CD4-positive, CD25-positive, alpha-beta regulatory T cell (primary cell): ENCODE measurements around the gene GLI3. TPM values are rescaled to one million over a fixed set of nuclear protein-coding genes. Genes with fewer than 3 reads are reported as not detected.

Experiments used
- ATAC-seq, 2 donors: fragments of 150-1000 bp; cut with Tn5 transposase; one replicate each; pipeline ENCODE4 v1.10.0; 2021; ENCODE audit warnings: low read depth in 2 of 2, moderate number of reproducible peaks in 2 of 2, moderate library complexity in 1 of 2
- DNase-seq, 3 donors: peaks; one replicate each; pipeline versions ENCODE4 v3.0.0 to v3.0.0-alpha.2; 2012 to 2022; ENCODE audit warnings: mixed read lengths in 1 of 3
- H3K27ac ChIP-seq: one replicate; pipeline ENCODE4 v1.7.0; 2013; ENCODE audit warnings: mild to moderate bottlenecking, low read length; ENCODE audit not compliant: insufficient read depth, poor library complexity, severe bottlenecking
- H3K27me3 ChIP-seq: one replicate; pipeline ENCODE4 v1.7.0; 2013; ENCODE audit warnings: low read length; ENCODE audit not compliant: control insufficient read depth, insufficient read depth
- H3K36me3 ChIP-seq: one replicate; pipeline ENCODE4 v1.7.0; 2013; ENCODE audit warnings: mild to moderate bottlenecking, low read length, moderate library complexity; ENCODE audit not compliant: control insufficient read depth, insufficient read depth
- H3K4me1 ChIP-seq: 2 replicates; pipeline ENCODE4 v1.7.0; 2013; ENCODE audit warnings: mild to moderate bottlenecking, low read length; ENCODE audit not compliant: insufficient read depth, control insufficient read depth, poor library complexity, severe bottlenecking
- H3K4me3 ChIP-seq: one replicate; pipeline ENCODE4 v1.7.0; 2013; ENCODE audit warnings: low read depth, mild to moderate bottlenecking, low read length, moderate library complexity
- H3K9me3 ChIP-seq, 2 experiments: 1 replicate in 1 of 2; 2 replicates in 1 of 2; pipeline ENCODE4 v1.7.0; 2013; ENCODE audit warnings: low read length in 2 of 2, mild to moderate bottlenecking in 1 of 2, moderate library complexity in 1 of 2; ENCODE audit not compliant: control insufficient read depth in 2 of 2
- H3K27ac Mint-ChIP-seq, 3 donors: one replicate each; pipeline ENCODE4 v1.8.0; 2020 to 2022; ENCODE audit warnings: mild to moderate bottlenecking in 3 of 3, mixed read lengths in 3 of 3, moderate library complexity in 2 of 3
- H3K27me3 Mint-ChIP-seq: one replicate; pipeline ENCODE4 v1.8.0; 2022; ENCODE audit warnings: mild to moderate bottlenecking, mixed read lengths
- H3K36me3 Mint-ChIP-seq: one replicate; pipeline ENCODE4 v1.8.0; 2020; ENCODE audit warnings: mixed read lengths
- H3K4me1 Mint-ChIP-seq, 4 donors: one replicate each; pipeline ENCODE4 v1.8.0; 2020 to 2022; ENCODE audit warnings: mixed read lengths in 4 of 4, mild to moderate bottlenecking in 1 of 4
- H3K4me3 Mint-ChIP-seq, 4 donors: one replicate each; pipeline ENCODE4 v1.8.0; 2020 to 2022; ENCODE audit warnings: mild to moderate bottlenecking in 4 of 4, mixed read lengths in 4 of 4, moderate library complexity in 3 of 4
- H3K9me3 Mint-ChIP-seq, 7 donors: one replicate each; pipeline ENCODE4 v1.8.0; 2020 to 2022; ENCODE audit warnings: mixed read lengths in 7 of 7, mild to moderate bottlenecking in 3 of 7, moderate library complexity in 2 of 7
- polyA plus RNA-seq, 4 donors: library from polyadenylated mRNA; unstranded; fragments of 300-500 nt; fragmentation: Illumina TruSeq; gene quantifications; one replicate each; pipeline ENCODE4 v1.2.3, GENCODE V29; 2021
- total RNA-seq: library from RNA; stranded (reverse); gene quantifications from one replicate; pipeline ENCODE4 v1.2.3, GENCODE V29; 2022

Gene GLI3
- not detected for total RNA-seq
- polyA plus RNA-seq = not detected

- no peak within 1 kb of the TSS for H3K27ac Mint-ChIP-seq
- Histone ChIP-seq H3K27ac (no peak within 1 kb of the TSS), H3K9me3 (no peaks in the 10 kb centered on the region), H3K36me3 (no peaks in the 10 kb centered on the region), H3K27me3 (peaks cover 32% of the 10 kb centered on the region), H3K4me1 (peaks cover 11% of the 10 kb centered on the region), H3K4me3 (no peak within 1 kb of the TSS)
- H3K36me3 Mint-ChIP-seq = no peaks in the 10 kb centered on the region
- no peak for ATAC-seq
- H3K4me1 Mint-ChIP-seq = peaks cover 0 to 15% (median 5%) of the 10 kb centered on the region in 4 donors
- peaks cover 0 to 4% (median 2%) of the 10 kb centered on the region in 7 donors for H3K9me3 Mint-ChIP-seq
- peaks cover 81% of the 10 kb centered on the region for H3K27me3 Mint-ChIP-seq
- H3K4me3 Mint-ChIP-seq = peak within 1 kb of the TSS in 3 of 4 donors; percentile 69 to 92 (median 79)
- peak in 1 of 3 donors; percentile 4 for DNase-seq
Observed at GRCh38 chr7:42236976-42237810, at the start of gene GLI3. Gene GLI3, minus strand, starts transcription at chr7:42237209. Its CDS starts 13,956 bp downstream, at chr7:42223253.

- Histone ChIP-seq H3K36me3 (no peaks in the 10 kb centered on the region), H3K27me3 (no peaks in the 10 kb centered on the region), H3K9me3 (no peaks in the 10 kb centered on the region), H3K27ac (no peak overlapping the region), H3K4me1 (no peaks in the 10 kb centered on the region), H3K4me3 (no peak overlapping the region)
- peaks cover 0 to 3% (median 0%) of the 10 kb centered on the region in 7 donors for H3K9me3 Mint-ChIP-seq
- DNase-seq = no peak
- H3K4me3 Mint-ChIP-seq = no peak overlapping the region
- no peaks in the 10 kb centered on the region for H3K36me3 Mint-ChIP-seq
- no peak overlapping the region for H3K27ac Mint-ChIP-seq
- H3K27me3 Mint-ChIP-seq = no peaks in the 10 kb centered on the region
- H3K4me1 Mint-ChIP-seq = no peaks in the 10 kb centered on the region
- no peak for ATAC-seq
Observed at GRCh38 chr7:42285383-42285824, 48.4 kb upstream of the GLI3 start.

GRCh38 chr7:42283553-42283952 lies 46.5 kb upstream of the GLI3 start:
- Histone ChIP-seq H3K9me3 (no peaks in the 10 kb centered on the region), H3K4me3 (no peak overlapping the region), H3K36me3 (no peaks in the 10 kb centered on the region), H3K27ac (no peak overlapping the region), H3K27me3 (no peaks in the 10 kb centered on the region), H3K4me1 (no peaks in the 10 kb centered on the region)
- H3K36me3 Mint-ChIP-seq = no peaks in the 10 kb centered on the region
- DNase-seq = no peak
- no peaks in the 10 kb centered on the region for H3K27me3 Mint-ChIP-seq
- H3K4me3 Mint-ChIP-seq = no peak overlapping the region
- H3K27ac Mint-ChIP-seq = no peak overlapping the region
- peaks cover 0 to 3% (median 0%) of the 10 kb centered on the region in 7 donors for H3K9me3 Mint-ChIP-seq
- H3K4me1 Mint-ChIP-seq = no peaks in the 10 kb centered on the region
- ATAC-seq = no peak

GRCh38 chr7:42278344-42278743 lies 41.3 kb upstream of the GLI3 start:
- ATAC-seq (no peak), DNase-seq (no peak)
- Mint-ChIP-seq H3K9me3 (peaks cover 0 to 3% (median 0%) of the 10 kb centered on the region in 7 donors), H3K4me1 (no peaks in the 10 kb centered on the region), H3K27me3 (no peaks in the 10 kb centered on the region), H3K36me3 (no peaks in the 10 kb centered on the region), H3K4me3 (no peak overlapping the region), H3K27ac (no peak overlapping the region)
- no peak overlapping the region for H3K27ac ChIP-seq
- H3K36me3 ChIP-seq = no peaks in the 10 kb centered on the region
- H3K4me1 ChIP-seq = no peaks in the 10 kb centered on the region
- no peaks in the 10 kb centered on the region for H3K9me3 ChIP-seq
- no peaks in the 10 kb centered on the region for H3K27me3 ChIP-seq
- H3K4me3 ChIP-seq = no peak overlapping the region

GRCh38 chr7:42274053-42274452 lies 37.0 kb upstream of the GLI3 start:
- no peak overlapping the region for H3K27ac Mint-ChIP-seq
- Histone ChIP-seq H3K9me3 (no peaks in the 10 kb centered on the region), H3K27ac (no peak overlapping the region), H3K27me3 (peaks cover 3% of the 10 kb centered on the region), H3K4me3 (no peak overlapping the region), H3K4me1 (no peaks in the 10 kb centered on the region), H3K36me3 (no peaks in the 10 kb centered on the region)
- H3K4me1 Mint-ChIP-seq = peaks cover 0 to 1% (median 0%) of the 10 kb centered on the region in 4 donors
- ATAC-seq = no peak
- H3K27me3 Mint-ChIP-seq = no peaks in the 10 kb centered on the region
- H3K9me3 Mint-ChIP-seq = peaks cover 0 to 3% (median 0%) of the 10 kb centered on the region in 7 donors
- DNase-seq = no peak
- H3K36me3 Mint-ChIP-seq = no peaks in the 10 kb centered on the region
- H3K4me3 Mint-ChIP-seq = no peak overlapping the region

- no peak overlapping the region for H3K4me3 Mint-ChIP-seq
- peaks cover 3% of the 10 kb centered on the region for H3K27me3 ChIP-seq
- peaks cover 0 to 2% (median 0%) of the 10 kb centered on the region in 4 donors for H3K4me1 Mint-ChIP-seq
- H3K36me3 Mint-ChIP-seq = no peaks in the 10 kb centered on the region
- H3K9me3 Mint-ChIP-seq = peaks cover 0 to 3% (median 0%) of the 10 kb centered on the region in 7 donors
- ATAC-seq = no peak
- H3K4me3 ChIP-seq = no peak overlapping the region
- H3K9me3 ChIP-seq = no peaks in the 10 kb centered on the region
- no peaks in the 10 kb centered on the region for H3K4me1 ChIP-seq
- H3K36me3 ChIP-seq = no peaks in the 10 kb centered on the region
- DNase-seq = no peak
- H3K27ac Mint-ChIP-seq = no peak overlapping the region
- H3K27me3 Mint-ChIP-seq = peaks cover 5% of the 10 kb centered on the region
- H3K27ac ChIP-seq = no peak overlapping the region
Observed at GRCh38 chr7:42272793-42273665, 36.0 kb upstream of the GLI3 start.

- no peak overlapping the region for H3K27ac ChIP-seq
- no peaks in the 10 kb centered on the region for H3K36me3 ChIP-seq
- no peak overlapping the region for H3K4me3 Mint-ChIP-seq
- no peaks in the 10 kb centered on the region for H3K9me3 ChIP-seq
- no peak for ATAC-seq
- H3K9me3 Mint-ChIP-seq = peaks cover 0 to 5% (median 0%) of the 10 kb centered on the region in 7 donors
- no peaks in the 10 kb centered on the region for H3K4me1 ChIP-seq
- no peak for DNase-seq
- H3K27me3 ChIP-seq = peaks cover 3% of the 10 kb centered on the region
- H3K4me3 ChIP-seq = no peak overlapping the region
- no peak overlapping the region for H3K27ac Mint-ChIP-seq
- peaks cover 5% of the 10 kb centered on the region for H3K27me3 Mint-ChIP-seq
- H3K36me3 Mint-ChIP-seq = no peaks in the 10 kb centered on the region
- peaks cover 0 to 2% (median 0%) of the 10 kb centered on the region in 4 donors for H3K4me1 Mint-ChIP-seq
Observed at GRCh38 chr7:42269161-42269560, 32.2 kb upstream of the GLI3 start.
